Bone marrow (tissue), 2 donors: ENCODE measurements around the gene PHF14.

Experiments
- DNase-seq, 2 donors: peaks; one replicate each; lab custom pipeline; 2025; lab: John Stamatoyannopoulos, UW

PHF14 gene

GRCh38 chr7:11208883-11209465 lies 235.3 kb downstream of the PHF14 start:
- no peak for DNase-seq

GRCh38 chr7:11210374-11210773 lies 236.7 kb downstream of the PHF14 start:
- DNase-seq = no peak

GRCh38 chr7:11212080-11212711 lies 238.5 kb downstream of the PHF14 start:
- peak in 1 of 2 donors; percentile 55 for DNase-seq

- no peak for DNase-seq
These were observed 239.1 kb downstream of the PHF14 start for GRCh38 chr7:11212816-11213215.

- no peak for DNase-seq
These were observed 239.6 kb downstream of the PHF14 start for GRCh38 chr7:11213266-11213665.

- DNase-seq = no peak
These were observed 242.6 kb downstream of the PHF14 start for GRCh38 chr7:11216276-11216675.

- no peak for DNase-seq
These were observed 244.3 kb downstream of the PHF14 start for GRCh38 chr7:11217848-11218565.
